ENCODE measurements around the gene POLR1E. TPM values are rescaled to one million over a fixed set of nuclear protein-coding genes. Genes with fewer than 3 reads are reported as not detected.
A peak's percentile ranks its signal among the peaks of the same experiment; 100 is the strongest.

POLR1E gene
- total and polyA plus RNA-seq, 9 of the 15 experiments (the other 6 are each of a cell fraction or from before 2014, with no cell fraction given), result 18.9 to 102 (median 74.4) TPM

GRCh38 chr9:37498457-37498856 lies 12.7 kb downstream of the POLR1E start (continued):
- TF ChIP-seq HNRNPLL (IDR thresholded peaks at IDR 0.05; ENCODE audit: low read depth, low read length, poor library complexity, severe bottlenecking) (no peak), TAF15 (IDR thresholded peaks at IDR 0.05; ENCODE audit: low read depth, low read length) (no peak), FOXK2 (conservative IDR thresholded peaks at IDR 0.05 in 1 of 2, IDR thresholded peaks at IDR 0.05 in 1 of 2; ENCODE audit: low read depth in 2 of 2) (no peak), ILK (tag; IDR thresholded peaks at IDR 0.05; ENCODE audit: borderline replicate concordance, low read depth) (no peak)
- TF ChIP-seq, protein P1, sequence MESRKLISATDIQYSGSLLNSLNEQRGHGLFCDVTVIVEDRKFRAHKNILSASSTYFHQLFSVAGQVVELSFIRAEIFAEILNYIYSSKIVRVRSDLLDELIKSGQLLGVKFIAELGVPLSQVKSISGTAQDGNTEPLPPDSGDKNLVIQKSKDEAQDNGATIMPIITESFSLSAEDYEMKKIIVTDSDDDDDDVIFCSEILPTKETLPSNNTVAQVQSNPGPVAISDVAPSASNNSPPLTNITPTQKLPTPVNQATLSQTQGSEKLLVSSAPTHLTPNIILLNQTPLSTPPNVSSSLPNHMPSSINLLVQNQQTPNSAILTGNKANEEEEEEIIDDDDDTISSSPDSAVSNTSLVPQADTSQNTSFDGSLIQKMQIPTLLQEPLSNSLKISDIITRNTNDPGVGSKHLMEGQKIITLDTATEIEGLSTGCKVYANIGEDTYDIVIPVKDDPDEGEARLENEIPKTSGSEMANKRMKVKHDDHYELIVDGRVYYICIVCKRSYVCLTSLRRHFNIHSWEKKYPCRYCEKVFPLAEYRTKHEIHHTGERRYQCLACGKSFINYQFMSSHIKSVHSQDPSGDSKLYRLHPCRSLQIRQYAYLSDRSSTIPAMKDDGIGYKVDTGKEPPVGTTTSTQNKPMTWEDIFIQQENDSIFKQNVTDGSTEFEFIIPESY (CRISPR knock-in tag; IDR thresholded peaks at IDR 0.05), result no peak

DNA sequence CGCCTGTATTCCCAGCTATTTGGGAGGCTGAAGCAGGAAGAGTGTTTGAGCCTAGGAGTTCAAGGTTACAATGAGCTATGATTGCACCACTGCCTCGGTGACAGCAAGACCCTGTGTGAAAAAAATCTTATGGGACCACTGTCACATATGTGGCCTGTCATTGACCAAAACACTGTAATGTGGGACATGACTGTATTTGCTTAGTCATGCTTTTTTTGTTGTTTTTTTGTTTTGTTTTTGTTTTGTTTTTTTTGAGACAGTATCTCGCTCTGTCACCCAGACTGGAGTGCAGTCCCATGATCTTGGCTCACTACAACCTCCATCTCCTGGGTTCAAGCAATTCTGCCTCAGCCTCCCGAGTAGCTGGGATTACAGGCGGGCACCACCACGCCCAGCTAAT lies 13.5 kb downstream of the POLR1E start:
- H3K4me3 ChIP-seq, result no peak overlapping the region
- H3K4me2 ChIP-seq (ENCODE audit: insufficient read depth, low read length), result no peak overlapping the region
- FAIRE-seq, result no peak
- peaks cover 5% of the 10 kb centered on the region for H4K20me1 ChIP-seq (replicated peaks; ENCODE audit: control insufficient read depth, insufficient read depth, low read length)
- 88% methylated on average over 6 of the region's 6 CpGs for WGBS (ENCODE audit: insufficient coverage, low coverage, missing lambda C conversion rate)
- H3K79me2 ChIP-seq (ENCODE audit: control insufficient read depth, insufficient read depth, low read length), result no peaks in the 10 kb centered on the region
- CTCF ChIA-PET (ENCODE audit: low intra/inter-chr PET ratio), result no interaction called here
- peaks cover 91% of the 10 kb centered on the region for H3K36me3 ChIP-seq (ENCODE audit: control insufficient read depth, insufficient read depth, low read length)
- H3K9ac ChIP-seq (ENCODE audit: insufficient read depth in 1 of 2, low read depth in 2 of 2, low read length in 2 of 2), result no peak overlapping the region
- POLR2A ChIA-PET, result interaction anchor here (0.6 to 1.0 kb wide), 4 partner anchors 11 to 912 kb away, joined by 3 to 6 read pairs (median 3); partner anchors contain the start of gene TOMM5
- no peak overlapping the region for H2AFZ ChIP-seq (ENCODE audit: low read depth, low read length)
- no peak overlapping the region; the same call in 2 of the 3 replicates for H3K27ac ChIP-seq (ENCODE audit: extremely low read depth, low read depth, low read length)
- no peaks in the 10 kb centered on the region for H3K9me3 ChIP-seq (replicated peaks; ENCODE audit: control insufficient read depth, insufficient read depth, low read depth, low read length)
- no peak for ATAC-seq
- in situ Hi-C loops (cut with MboI) (loop anchor here (25.0 kb wide), 1 partner anchor 863 kb away; no protein-coding TSS in a partner anchor), intact Hi-C loops (cut with micrococcal nuclease) (no loop called here)
- H3K9me1 ChIP-seq (ENCODE audit: control insufficient read depth, insufficient read depth, low read length), result no peaks in the 10 kb centered on the region
- DNase-seq (ENCODE audit: extremely low read depth in 1 of 4, low spot score in 3 of 4), result no peak
- H3K4me1 ChIP-seq (replicated peaks in 1 of 2; ENCODE audit: control insufficient read depth in 2 of 2, insufficient read depth in 2 of 2, low read length in 2 of 2), result no peaks in the 10 kb centered on the region
- no peaks in the 10 kb centered on the region for H3K27me3 ChIP-seq (ENCODE audit: control insufficient read depth in 2 of 2, insufficient read depth in 2 of 2, low read length in 2 of 2)
- BruUV-seq (replicated peaks), result no TSS peak
- peak; percentile 93 for TF ChIP-seq ZNF316 (IDR thresholded peaks at IDR 0.05)
- peak; percentile 83 for TF ChIP-seq C11orf30 (IDR thresholded peaks at IDR 0.05; ENCODE audit: low read depth)
- no peak for TF ChIP-seq ZC3H4 (CRISPR knock-in tag; IDR thresholded peaks at IDR 0.05; ENCODE audit: borderline replicate concordance)
- TF ChIP-seq SP1 (CRISPR knock-in tag; IDR thresholded peaks at IDR 0.05), result no peak
- peak; percentile 26; the same call in 1 of the 2 replicates for TF ChIP-seq NFE2L1 (tag; IDR thresholded peaks at IDR 0.05; ENCODE audit: borderline replicate concordance, low read depth)
- TF ChIP-seq, protein P2, sequence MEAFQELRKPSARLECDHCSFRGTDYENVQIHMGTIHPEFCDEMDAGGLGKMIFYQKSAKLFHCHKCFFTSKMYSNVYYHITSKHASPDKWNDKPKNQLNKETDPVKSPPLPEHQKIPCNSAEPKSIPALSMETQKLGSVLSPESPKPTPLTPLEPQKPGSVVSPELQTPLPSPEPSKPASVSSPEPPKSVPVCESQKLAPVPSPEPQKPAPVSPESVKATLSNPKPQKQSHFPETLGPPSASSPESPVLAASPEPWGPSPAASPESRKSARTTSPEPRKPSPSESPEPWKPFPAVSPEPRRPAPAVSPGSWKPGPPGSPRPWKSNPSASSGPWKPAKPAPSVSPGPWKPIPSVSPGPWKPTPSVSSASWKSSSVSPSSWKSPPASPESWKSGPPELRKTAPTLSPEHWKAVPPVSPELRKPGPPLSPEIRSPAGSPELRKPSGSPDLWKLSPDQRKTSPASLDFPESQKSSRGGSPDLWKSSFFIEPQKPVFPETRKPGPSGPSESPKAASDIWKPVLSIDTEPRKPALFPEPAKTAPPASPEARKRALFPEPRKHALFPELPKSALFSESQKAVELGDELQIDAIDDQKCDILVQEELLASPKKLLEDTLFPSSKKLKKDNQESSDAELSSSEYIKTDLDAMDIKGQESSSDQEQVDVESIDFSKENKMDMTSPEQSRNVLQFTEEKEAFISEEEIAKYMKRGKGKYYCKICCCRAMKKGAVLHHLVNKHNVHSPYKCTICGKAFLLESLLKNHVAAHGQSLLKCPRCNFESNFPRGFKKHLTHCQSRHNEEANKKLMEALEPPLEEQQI (IDR thresholded peaks at IDR 0.05), result no peak
- TF ChIP-seq MAFF (IDR thresholded peaks at IDR 0.05; ENCODE audit: low read length), result peak; percentile 72
- peak; percentile 71; the same call in 1 of the 2 replicates for TF ChIP-seq MAFK (IDR thresholded peaks at IDR 0.05; ENCODE audit: low read length)
- TF ChIP-seq TEAD1 (CRISPR knock-in tag; IDR thresholded peaks at IDR 0.05), result no peak
- no peak for TF ChIP-seq BDP1 (IDR thresholded peaks at IDR 0.05; ENCODE audit: insufficient read depth, insufficient read length)
- TF ChIP-seq FOSL1 (tag; conservative IDR thresholded peaks at IDR 0.05), result no peak
- no peak for TF ChIP-seq FOS (IDR thresholded peaks at IDR 0.05; ENCODE audit: extremely low read depth, insufficient read length)
- peak; percentile 90 for TF ChIP-seq MAFG (tag; conservative IDR thresholded peaks at IDR 0.05)
- TF ChIP-seq MTA3 (IDR thresholded peaks at IDR 0.05; ENCODE audit: borderline replicate concordance), result no peak

All from K562 (cell line).